ENCODE measurements around the gene SETBP1. TPM values are rescaled to one million over a fixed set of nuclear protein-coding genes. Genes with fewer than 3 reads are reported as not detected.

The SETBP1 gene
- total RNA-seq, 1 experiment from 2014 or later = 0.05 TPM

- no peak for ATAC-seq
- H3K27ac ChIP-seq (ENCODE audit: low read depth, low read length) = no peak overlapping the region
- ChIA-PET CTCF (no interaction called here), RAD21 (ENCODE audit: low non-redundant PET in 1 of 2, low total read pairs in 2 of 2, uncharacterized antibody in 2 of 2, unreplicated experiment in 2 of 2) (no interaction called here), POLR2A (no interaction called here)
- no peaks in the 10 kb centered on the region for H3K36me3 ChIP-seq (ENCODE audit: control insufficient read depth in 1 of 2, insufficient read depth in 2 of 2, low read length in 2 of 2)
- H3K9me2 ChIP-seq (ENCODE audit: insufficient read depth) = no peaks in the 10 kb centered on the region
- H3K79me2 ChIP-seq (ENCODE audit: insufficient read depth, low read length) = no peaks in the 10 kb centered on the region
- TF ChIP-seq POLR2A (IDR thresholded peaks at IDR 0.05; ENCODE audit: borderline replicate concordance, extremely low read depth, insufficient read depth, insufficient read length) (no peak), FOSL1 (IDR thresholded peaks at IDR 0.05; ENCODE audit: low read depth) (no peak), SP1 (IDR thresholded peaks at IDR 0.05; ENCODE audit: low read depth) (no peak), ELF1 (IDR thresholded peaks at IDR 0.05; ENCODE audit: borderline replicate concordance, low read depth) (no peak), POLR2AphosphoS5 (IDR thresholded peaks at IDR 0.05; ENCODE audit: low read depth, low read length) (no peak)
- TF ChIP-seq, protein P1, sequence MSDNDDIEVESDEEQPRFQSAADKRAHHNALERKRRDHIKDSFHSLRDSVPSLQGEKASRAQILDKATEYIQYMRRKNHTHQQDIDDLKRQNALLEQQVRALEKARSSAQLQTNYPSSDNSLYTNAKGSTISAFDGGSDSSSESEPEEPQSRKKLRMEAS (IDR thresholded peaks at IDR 0.05) = no peak
- no peak overlapping the region for H2AFZ ChIP-seq (ENCODE audit: low read depth, low read length, poor library complexity, severe bottlenecking)
- H3K9me3 ChIP-seq (ENCODE audit: control insufficient read depth in 1 of 2, insufficient read depth in 1 of 2, low read depth in 1 of 2, low read length in 2 of 2) = peaks cover 4 to 26% of the 10 kb centered on the region in 2 experiments; a peak in 2 of 4 replicates
- no peaks in the 10 kb centered on the region for H3K4me1 ChIP-seq (ENCODE audit: control insufficient read depth in 1 of 2, insufficient read depth in 2 of 2, low read length in 2 of 2)
- no peaks in the 10 kb centered on the region for H3K27me3 ChIP-seq (ENCODE audit: insufficient read depth, low read length)
- no TSS peak for BruUV-seq (replicated peaks)
- intact Hi-C loops (cut with micrococcal nuclease) = no loop called here
- H4K20me1 ChIP-seq (ENCODE audit: insufficient read depth) = no peaks in the 10 kb centered on the region
- H3K4me3 ChIP-seq (replicated peaks in 1 of 2; ENCODE audit: low read depth in 1 of 2, low read length in 2 of 2) = no peak overlapping the region
- H3K9ac ChIP-seq (ENCODE audit: low read length) = no peak overlapping the region
- no peak overlapping the region for H3K4me2 ChIP-seq (ENCODE audit: low read length)
- no peak for DNase-seq (ENCODE audit: low read depth, low spot score)
Measured at GRCh38 chr18:44915661-44916060, 235.0 kb downstream of the SETBP1 start.

DNA sequence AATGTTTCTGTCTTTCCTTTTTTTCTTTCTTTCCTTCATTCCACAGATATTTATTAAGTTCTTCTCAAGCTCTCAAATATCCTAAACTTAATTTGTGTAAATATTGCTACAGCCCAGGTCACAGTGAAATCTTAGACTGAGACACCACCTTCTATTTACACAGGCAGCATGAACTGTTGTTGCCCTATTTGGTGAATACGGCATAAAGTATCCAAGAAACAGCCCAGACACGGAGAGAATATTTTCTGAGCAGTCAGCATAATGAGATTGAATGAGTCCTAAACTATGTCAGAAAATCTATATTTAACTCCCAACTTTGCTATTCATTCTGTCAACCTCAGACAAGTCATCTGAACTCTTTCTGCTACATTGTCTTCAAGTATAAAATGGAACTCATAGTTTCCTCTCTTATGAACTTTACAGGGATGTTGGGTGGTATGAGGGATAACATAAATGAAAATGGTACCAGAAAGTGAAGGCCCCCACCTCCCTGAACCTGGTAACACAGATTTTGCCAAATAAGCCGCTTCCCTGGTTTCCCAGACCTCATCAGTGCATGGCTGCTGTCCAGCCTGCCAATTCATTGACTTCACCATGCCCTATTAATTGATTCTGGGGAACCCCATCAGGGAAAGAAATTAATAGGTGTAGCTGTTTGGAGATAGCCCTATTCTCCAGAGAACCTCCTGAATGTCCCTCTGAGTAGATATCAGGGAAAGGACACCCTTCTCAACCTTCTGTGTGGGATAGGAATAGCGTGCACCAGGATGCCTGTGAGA lies 235.9 kb downstream of the SETBP1 start:
- CTCF ChIA-PET = no interaction called here
- H3K27ac ChIP-seq (ENCODE audit: low read depth, low read length) = no peak overlapping the region
- no peak overlapping the region for H3K4me2 ChIP-seq (ENCODE audit: low read length)
- H3K36me3 ChIP-seq (ENCODE audit: control insufficient read depth in 1 of 2, insufficient read depth in 2 of 2, low read length in 2 of 2) = no peaks in the 10 kb centered on the region
- H3K27me3 ChIP-seq (ENCODE audit: insufficient read depth, low read length) = no peaks in the 10 kb centered on the region
- DNase-seq (ENCODE audit: low read depth, low spot score) (no peak), ATAC-seq (no peak)
- H2AFZ ChIP-seq (ENCODE audit: low read depth, low read length, poor library complexity, severe bottlenecking) = no peak overlapping the region
- H3K79me2 ChIP-seq (ENCODE audit: insufficient read depth, low read length) = no peaks in the 10 kb centered on the region
- no peaks in the 10 kb centered on the region for H3K4me1 ChIP-seq (ENCODE audit: control insufficient read depth in 1 of 2, insufficient read depth in 2 of 2, low read length in 2 of 2)
- peaks cover 4 to 23% of the 10 kb centered on the region in 2 experiments; a peak in 2 of 4 replicates for H3K9me3 ChIP-seq (ENCODE audit: control insufficient read depth in 1 of 2, insufficient read depth in 1 of 2, low read depth in 1 of 2, low read length in 2 of 2)
- no peak overlapping the region for H3K4me3 ChIP-seq (replicated peaks in 1 of 2; ENCODE audit: low read depth in 1 of 2, low read length in 2 of 2)
- intact Hi-C loops (cut with micrococcal nuclease) = no loop called here
- no peak overlapping the region for H3K9ac ChIP-seq (ENCODE audit: low read length)
- H3K9me2 ChIP-seq (ENCODE audit: insufficient read depth) = no peaks in the 10 kb centered on the region
- no TSS peak for BruUV-seq (replicated peaks)
- RAD21 ChIA-PET (ENCODE audit: low non-redundant PET in 1 of 2, low total read pairs in 2 of 2, uncharacterized antibody in 2 of 2, unreplicated experiment in 2 of 2) = no interaction called here
- POLR2A ChIA-PET = no interaction called here
- no peaks in the 10 kb centered on the region for H4K20me1 ChIP-seq (ENCODE audit: insufficient read depth)
- TF ChIP-seq JUND (IDR thresholded peaks at IDR 0.05) (no peak), ELF1 (IDR thresholded peaks at IDR 0.05; ENCODE audit: borderline replicate concordance, low read depth) (no peak), EZH2 (IDR thresholded peaks at IDR 0.05) (no peak), YY1 (IDR thresholded peaks at IDR 0.05; ENCODE audit: extremely low read depth, insufficient replicate concordance, low read depth, low read length) (no peak), FOSL1 (IDR thresholded peaks at IDR 0.05; ENCODE audit: low read depth) (no peak), REST (IDR thresholded peaks at IDR 0.05; ENCODE audit: low read depth) (no peak), ZNF274 (IDR thresholded peaks at IDR 0.05; ENCODE audit: low read depth, low read length) (no peak), ZFX (IDR thresholded peaks at IDR 0.05) (no peak), SRF (IDR thresholded peaks at IDR 0.05; ENCODE audit: low read depth) (no peak), TCF7L2 (IDR thresholded peaks at IDR 0.05; ENCODE audit: borderline replicate concordance, extremely low read depth, insufficient read depth, insufficient read length) (no peak), POLR2AphosphoS5 (IDR thresholded peaks at IDR 0.05; ENCODE audit: low read depth, low read length) (no peak), SP1 (IDR thresholded peaks at IDR 0.05; ENCODE audit: low read depth) (no peak)
- TF ChIP-seq, protein P1 (IDR thresholded peaks at IDR 0.05) = no peak
